Adrenal gland (tissue), 12 donors: ENCODE measurements around the gene FLACC1. TPM values are rescaled to one million over a fixed set of nuclear protein-coding genes. Genes with fewer than 3 reads are reported as not detected.
"Not testable (repeated sequence)": the region's sequence is repeated elsewhere in the genome, so short reads cannot be mapped to it uniquely, and the experiment has no call there.

ENCODE experiments used
- DNase-seq, 7 donors: peaks; one replicate each; pipeline ENCODE4 v3.0.0-alpha.2; 2019 to 2020
- H3K27ac ChIP-seq, 5 donors: fragments of 200-600 bp; sonication (generic) in 4 of 5; 1 replicate in 3 of 5; 2 replicates in 2 of 5; pipeline versions ENCODE4 v1.5.1 to v1.8.0; 2016 to 2020; ENCODE audit warnings: mild to moderate bottlenecking in 1 of 5
- H3K27me3 ChIP-seq: fragments of 200-600 bp; 2 replicates; pipeline ENCODE4 v1.8.0; 2021
- H3K36me3 ChIP-seq, 2 donors: fragments of 200-600 bp; replicated peaks in 1 of 2; 1 replicate in 1 of 2; 2 replicates in 1 of 2; pipeline versions ENCODE4 v1.5.1 to v1.8.0; 2018 to 2022
- H3K4me1 ChIP-seq, 2 donors: fragments of 200-600 bp; replicated peaks in 1 of 2; 1 replicate in 1 of 2; 2 replicates in 1 of 2; pipeline versions ENCODE4 v1.5.1 to v1.8.0; 2018 to 2021
- H3K4me3 ChIP-seq, 4 donors: fragments of 200-600 bp; sonication (generic) in 3 of 4; one replicate each; pipeline ENCODE4 v1.5.1; 2016 to 2018
- H3K9me3 ChIP-seq, 3 donors: fragments of 200-600 bp; sonication (generic) in 1 of 3; replicated peaks in 1 of 3; 1 replicate in 2 of 3; 2 replicates in 1 of 3; pipeline versions ENCODE4 v1.5.1 to v1.8.0; 2016 to 2021
- POLR2A ChIP-seq, 2 donors: fragments of 450-650 bp; IDR thresholded peaks; one replicate each; pipeline ENCODE4 v1.6.1; 2017; ENCODE audit warnings: antibody characterized with exemption in 2 of 2, mild to moderate bottlenecking in 2 of 2, moderate library complexity in 1 of 2
- WGBS, 4 donors: extraction: QIAGEN DNeasy Blood & Tissue Kit in 2 of 4; methylation state at CpG; one replicate each; pipeline versions ENCODE4 v1.1.5 to v1.1.7; 2013 to 2017; 5-methylcytosine and 5-hydroxymethylcytosine counted together
- intact Hi-C, 2 donors: fragments of 100-400 bp; cut with DNase I; formaldehyde crosslinking; loops; one replicate each; pipeline versions ENCODE4 v1.14.1 to v1.15.0; 2022 to 2023
- polyA plus RNA-seq, 3 donors: library from polyadenylated mRNA; stranded (reverse); fragments of 200-250 nt in 2 of 3; fragments of 350-450 nt in 1 of 3; fragmentation: Illumina TruSeq in 1 of 3; extraction: RNeasy Lipid Tissue Mini Kit (QIAGEN cat#74804) in 1 of 3; gene quantifications; one replicate each; pipeline ENCODE4 v1.2.3, GENCODE V29; 2013 to 2014
- total RNA-seq, 9 donors: library from RNA; depleted of rRNA in 4 of 9; stranded (reverse); fragments of >200 nt in 4 of 9; fragments of 120-200 nt in 1 of 9; fragmentation: NEBNext Ultra II Directional in 1 of 9; extraction: Animal tissue kit (Norgen Biotek cat#: 25700) in 1 of 9; gene quantifications; one replicate each; pipeline versions ENCODE4 v1.1.0 to v1.2.4, GENCODE V29; 2013 to 2023
- TF ChIP-seq, protein P1 (sequence below), 6 experiments: fragments of 450-650 bp in 4 of 6; fragments of 200-600 bp in 2 of 6; sonication (generic) in 1 of 6; IDR thresholded peaks; 1 replicate in 5 of 6; 2 replicates in 1 of 6; pipeline versions ENCODE4 v1.5.1 to v1.8.0; 2016 to 2021; ENCODE audit warnings: antibody characterized with exemption in 6 of 6, mild to moderate bottlenecking in 2 of 6, moderate library complexity in 1 of 6
- donor health status: healthy with polysubstance abuse.
- donor health status: Bipolar disorder and iron deficiency.
- donor health status: DM: yes; HTN: yes; CAD: no.
- donor health status: DM: no; HTN: no; CAD: no.
- donor health status: DM: no; HTN: no; CAD: no.
- donor health status: DM: yes; HTN: yes; CAD: no.

The FLACC1 gene
- total and polyA plus RNA-seq, 12 donors: 0.52 to 4.3 (median 1.9) TPM; not detected in 1

DNA sequence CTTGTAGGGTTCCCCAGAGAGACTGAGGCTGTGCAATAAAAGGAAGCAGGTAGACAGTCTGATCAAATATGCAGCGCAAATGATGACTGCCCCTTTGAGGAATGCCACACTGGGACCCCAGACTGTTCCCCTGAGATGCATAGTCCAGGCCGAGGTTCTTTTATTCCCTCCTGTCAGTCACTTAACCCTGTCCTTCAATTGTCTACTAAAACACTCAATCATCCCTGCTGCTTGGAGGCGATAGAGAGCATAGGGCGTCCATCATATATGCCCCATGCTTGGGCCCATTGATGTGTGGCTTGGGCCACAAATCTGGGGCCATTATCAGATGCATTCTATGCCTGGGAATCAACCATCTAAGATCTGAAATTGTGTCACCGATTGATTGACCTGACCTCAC lies 112.3 kb downstream of the FLACC1 start:
- DNase-seq: no peak
- no peak overlapping the region for H3K27ac ChIP-seq

GRCh38 chr2:201242571-201243277 lies 114.4 kb downstream of the FLACC1 start:
- Histone ChIP-seq H3K9me3 (no peaks in the 10 kb centered on the region), H3K36me3 (no peaks in the 10 kb centered on the region), H3K27ac (no peak overlapping the region), H3K4me1 (no peaks in the 10 kb centered on the region), H3K4me3 (no peak overlapping the region), H3K27me3 (no peaks in the 10 kb centered on the region)
- intact Hi-C loops: no loop called here
- no peak for TF ChIP-seq POLR2A (IDR thresholded peaks at IDR 0.05)
- TF ChIP-seq, protein P1, sequence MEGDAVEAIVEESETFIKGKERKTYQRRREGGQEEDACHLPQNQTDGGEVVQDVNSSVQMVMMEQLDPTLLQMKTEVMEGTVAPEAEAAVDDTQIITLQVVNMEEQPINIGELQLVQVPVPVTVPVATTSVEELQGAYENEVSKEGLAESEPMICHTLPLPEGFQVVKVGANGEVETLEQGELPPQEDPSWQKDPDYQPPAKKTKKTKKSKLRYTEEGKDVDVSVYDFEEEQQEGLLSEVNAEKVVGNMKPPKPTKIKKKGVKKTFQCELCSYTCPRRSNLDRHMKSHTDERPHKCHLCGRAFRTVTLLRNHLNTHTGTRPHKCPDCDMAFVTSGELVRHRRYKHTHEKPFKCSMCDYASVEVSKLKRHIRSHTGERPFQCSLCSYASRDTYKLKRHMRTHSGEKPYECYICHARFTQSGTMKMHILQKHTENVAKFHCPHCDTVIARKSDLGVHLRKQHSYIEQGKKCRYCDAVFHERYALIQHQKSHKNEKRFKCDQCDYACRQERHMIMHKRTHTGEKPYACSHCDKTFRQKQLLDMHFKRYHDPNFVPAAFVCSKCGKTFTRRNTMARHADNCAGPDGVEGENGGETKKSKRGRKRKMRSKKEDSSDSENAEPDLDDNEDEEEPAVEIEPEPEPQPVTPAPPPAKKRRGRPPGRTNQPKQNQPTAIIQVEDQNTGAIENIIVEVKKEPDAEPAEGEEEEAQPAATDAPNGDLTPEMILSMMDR (IDR thresholded peaks at IDR 0.05): no peak
- DNase-seq: no peak

More for the DNA sequence above, 112.3 kb downstream of the FLACC1 start:
- intact Hi-C loops: no loop called here
- H3K36me3 ChIP-seq: no peaks in the 10 kb centered on the region
- H3K4me3 ChIP-seq: no peak overlapping the region
- 83 to 98% (median 93%) methylated on average over 5 of the region's 5 CpGs for WGBS, 4 donors
- TF ChIP-seq, protein P1 (IDR thresholded peaks at IDR 0.05): no peak
- no peak for TF ChIP-seq POLR2A (IDR thresholded peaks at IDR 0.05)
- no peaks in the 10 kb centered on the region for H3K4me1 ChIP-seq
- H3K9me3 ChIP-seq: no peaks in the 10 kb centered on the region
- H3K27me3 ChIP-seq: no peaks in the 10 kb centered on the region

DNA sequence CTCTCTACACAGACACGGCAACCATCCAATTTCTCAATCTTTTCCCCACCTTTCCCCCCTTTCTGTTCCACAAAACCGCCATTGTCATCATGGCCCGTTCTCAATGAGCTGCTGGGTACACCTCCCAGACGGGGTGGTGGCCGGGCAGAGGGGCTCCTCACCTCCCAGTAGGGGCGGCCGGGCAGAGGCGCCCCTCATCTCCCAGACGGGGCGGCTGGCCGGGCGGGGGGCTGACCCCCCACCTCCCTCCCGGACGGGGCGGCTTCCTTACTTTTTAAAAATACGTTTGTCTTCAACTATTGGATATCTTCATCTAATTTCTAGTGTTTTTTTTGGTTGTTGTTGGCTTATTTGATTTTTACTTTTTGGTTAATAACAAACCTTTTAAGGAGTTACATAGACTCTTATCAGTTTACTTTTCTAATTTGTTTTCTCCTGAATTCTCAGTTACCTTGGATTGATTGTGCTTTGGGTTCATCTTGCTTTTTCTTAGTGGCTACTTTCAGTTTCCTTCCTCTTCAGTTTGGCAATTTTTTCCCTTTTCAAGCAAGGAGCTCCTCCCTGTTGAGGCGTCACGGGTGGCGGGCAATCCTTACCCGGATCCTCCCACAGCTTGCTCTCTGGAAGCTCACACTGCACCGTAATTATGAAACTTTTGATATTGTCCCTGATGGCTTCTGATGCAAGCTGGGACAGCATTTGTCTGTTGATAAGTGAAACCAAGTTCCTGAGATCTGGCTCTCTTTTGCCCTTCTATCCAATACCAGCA lies 117.8 kb downstream of the FLACC1 start:
- H3K9me3 ChIP-seq, H3K4me3 ChIP-seq, H3K27me3 ChIP-seq, H3K36me3 ChIP-seq: not testable (repeated sequence)
- peaks cover 0 to 20% of the 10 kb centered on the region in 2 donors for H3K4me1 ChIP-seq
- whole genome bisulfite sequencing, 4 donors: 83 to 89% (median 86%) methylated on average over 20 to 21 of the region's 21 CpGs
- peak in 6 of 7 donors; percentile 47 to 76 (median 57) for DNase-seq
- H3K27ac ChIP-seq: peak overlapping the region in 2 of 5 donors; percentile 37 to 45
- intact Hi-C loops: loop anchor here (5.0 kb wide), 1 partner anchor 123 kb away; no protein-coding TSS in a partner anchor

Other genes starting within 250 kb of the FLACC1 start
- gene CFLAR, start 241.2 kb downstream of the FLACC1 start, total RNA-seq: 100 to 1,000 TPM in 5 of 9 donors, 10 to 100 TPM in 4; 62.8 to 267 (median 119) TPM
- 10 to 100 TPM; 47.1 to 90.7 (median 53.6) TPM for gene CFLAR, start 241.2 kb downstream of the FLACC1 start, polyA plus RNA-seq
- gene CASP10, start 174.2 kb downstream of the FLACC1 start, total RNA-seq: 10 to 100 TPM in 1 of 9 donors, 1 to 10 TPM in 8; 3.3 to 12.8 (median 5.4) TPM
- gene CASP10, start 174.2 kb downstream of the FLACC1 start, polyA plus RNA-seq: 1 to 10 TPM; 2.5 to 4.7 (median 2.5) TPM
- gene CASP8, start 96.8 kb downstream of the FLACC1 start, total RNA-seq: 10 to 100 TPM in 8 of 9 donors, 1 to 10 TPM in 1; 9.1 to 55.8 (median 23.5) TPM
- gene CASP8, start 96.8 kb downstream of the FLACC1 start, polyA plus RNA-seq: 10 to 100 TPM in 2 of 3 donors, 1 to 10 TPM in 1; 8.2 to 20.6 (median 11.4) TPM
- 10 to 100 TPM; 35.9 to 66.9 (median 45.5) TPM for gene TRAK2, start 94.1 kb upstream of the FLACC1 start, total RNA-seq
- 10 to 100 TPM; 17.6 to 36.8 (median 35.6) TPM for gene TRAK2, start 94.1 kb upstream of the FLACC1 start, polyA plus RNA-seq
- gene STRADB, start 94.4 kb upstream of the FLACC1 start, total RNA-seq: 100 to 1,000 TPM in 4 of 9 donors, 10 to 100 TPM in 5; 51.2 to 154 (median 99.7) TPM
- gene STRADB, start 94.4 kb upstream of the FLACC1 start, polyA plus RNA-seq: 10 to 100 TPM; 65.1 to 94.4 (median 81.4) TPM